Fibroblast of skin of left biceps (primary cell): ENCODE results near the gene DPH1.
A peak's percentile ranks its signal among the peaks of the same experiment; 100 is the strongest.

ENCODE experiments used
- DNase-seq, 2 experiments: peaks; one replicate each; pipeline ENCODE4 v3.0.0-alpha.2; 2013; ENCODE audit warnings: low read depth in 2 of 2

DPH1 gene

GRCh38 chr17:2082003-2082781, 52.2 kb downstream of the DPH1 start:
- DNase-seq, result no peak

- no peak for DNase-seq
These were observed 53.7 kb downstream of the DPH1 start for GRCh38 chr17:2083613-2084035.

- DNase-seq, result no peak
These were observed 54.2 kb downstream of the DPH1 start for GRCh38 chr17:2084036-2084765.

GRCh38 chr17:2084766-2085647, 55.1 kb downstream of the DPH1 start:
- peak; percentile 86 to 87 for DNase-seq

GRCh38 chr17:2085648-2085949, 55.6 kb downstream of the DPH1 start:
- no peak for DNase-seq

GRCh38 chr17:2086306-2086705, 56.4 kb downstream of the DPH1 start:
- DNase-seq, result no peak

GRCh38 chr17:2087597-2088211, 57.8 kb downstream of the DPH1 start:
- DNase-seq, result no peak

GRCh38 chr17:2089021-2089422, 59.1 kb downstream of the DPH1 start:
- no peak for DNase-seq

GRCh38 chr17:2090210-2090641, 60.3 kb downstream of the DPH1 start:
- no peak for DNase-seq

GRCh38 chr17:2090804-2091534, 61.0 kb downstream of the DPH1 start:
- peak; percentile 91 to 93 for DNase-seq

- no peak for DNase-seq
These were observed 62.3 kb downstream of the DPH1 start for GRCh38 chr17:2092253-2092652.

- no peak for DNase-seq
These were observed 63.4 kb downstream of the DPH1 start for GRCh38 chr17:2093349-2093748.
